ENCODE measurements around the gene PPP1R1B.

DNA sequence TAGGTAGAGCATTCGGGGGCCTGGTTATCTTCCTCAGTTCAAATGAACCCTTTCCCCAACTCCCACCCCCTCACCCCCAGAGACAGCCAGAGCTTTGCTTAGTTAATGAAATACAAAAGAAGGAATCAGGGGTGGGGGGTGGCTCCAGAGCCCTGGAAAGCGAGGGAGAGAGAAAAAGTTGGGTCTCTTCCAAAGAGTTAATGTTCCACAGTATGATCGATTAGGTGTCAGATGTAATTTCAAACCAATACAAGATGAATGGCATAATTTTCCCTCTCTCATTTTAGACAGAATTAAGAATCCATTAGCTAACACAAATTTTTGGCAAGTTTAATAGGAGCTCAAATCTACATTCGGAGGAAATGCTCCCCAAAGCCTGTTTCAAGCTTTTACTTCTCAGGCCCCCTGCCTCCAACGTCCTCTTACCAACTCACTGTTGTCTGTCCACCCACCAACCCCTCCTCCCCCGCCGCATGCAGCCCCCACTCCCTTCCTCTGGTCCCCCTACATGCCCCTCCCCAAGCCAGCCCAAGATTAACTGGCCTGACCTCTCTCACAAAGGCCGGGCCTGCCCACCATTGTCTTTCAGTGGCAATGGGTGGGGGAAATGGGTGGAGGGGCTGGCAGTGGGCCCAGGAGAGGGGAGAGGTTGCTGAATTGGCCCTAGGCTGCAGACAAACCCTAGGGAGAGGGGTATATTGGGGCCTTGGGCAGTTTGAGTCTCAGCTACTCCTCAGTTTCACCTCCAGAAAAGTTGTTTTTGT lies 47.3 kb upstream of the PPP1R1B start:
- no peak for TF ChIP-seq EZH2 (IDR thresholded peaks at IDR 0.05; ENCODE audit: low read length)
- TF ChIP-seq CTCF (optimal IDR thresholded peaks at IDR 0.05 in 1 of 3, IDR thresholded peaks at IDR 0.05 in 1 of 3, conservative IDR thresholded peaks at IDR 0.05 in 1 of 3; ENCODE audit: extremely low read depth in 1 of 3, insufficient read depth in 2 of 3, low read length in 3 of 3), result no peak
